HepG2 (cell line): ENCODE measurements around the gene DHTKD1. TPM values are rescaled to one million over a fixed set of nuclear protein-coding genes. Genes with fewer than 3 reads are reported as not detected.

Experiments used
- ATF3 ChIP-seq: sonication (generic); formaldehyde crosslinking; IDR thresholded peaks from 2 replicates; pipeline ENCODE4 v1.4.0; 2020; ENCODE audit warnings: missing genetic modification reagents
- HNRNPUL1 ChIP-seq: fragments of 200-400 bp; formaldehyde crosslinking; IDR thresholded peaks from 2 replicates; pipeline ENCODE4 v1.6.1; 2017; ENCODE audit warnings: low read depth, mild to moderate bottlenecking, low read length, moderate library complexity
- HOXA3 ChIP-seq: sonication (generic); formaldehyde crosslinking; IDR thresholded peaks from 2 replicates; pipeline ENCODE4 v1.5.0; 2020; ENCODE audit warnings: missing genetic modification reagents
- HOXA5 ChIP-seq: sonication (generic); formaldehyde crosslinking; IDR thresholded peaks from 2 replicates; pipeline ENCODE4 v1.4.0; 2020; ENCODE audit warnings: missing genetic modification reagents
- IKZF1 ChIP-seq: fragments of 450-650 bp; IDR thresholded peaks from 2 replicates; pipeline ENCODE4 v1.7.1; 2016
- MIER2 ChIP-seq: IDR thresholded peaks from 2 replicates; pipeline ENCODE4 v1.6.1; 2016; ENCODE audit warnings: missing biosample characterization, missing genetic modification reagents
- MYPOP ChIP-seq: sonication (generic); formaldehyde crosslinking; IDR thresholded peaks from 2 replicates; pipeline ENCODE4 v1.8.1; 2023; ENCODE audit warnings: mild to moderate bottlenecking, moderate library complexity, missing genetic modification reagents
- NFE2L2 ChIP-seq: fragments of 150-350 bp; IDR thresholded peaks from 2 replicates; pipeline ENCODE4 v1.6.1; 2014; ENCODE audit warnings: low read length
- STAG1 ChIP-seq: sonication (generic); formaldehyde crosslinking; IDR thresholded peaks from 2 replicates; pipeline ENCODE4 v1.4.0; 2020; ENCODE audit warnings: missing genetic modification reagents
- TRAFD1 ChIP-seq: sonication (generic); formaldehyde crosslinking; IDR thresholded peaks from 2 replicates; pipeline ENCODE4 v1.5.1; 2020; ENCODE audit warnings: missing genetic modification reagents, mild to moderate bottlenecking, borderline replicate concordance
- YEATS4 ChIP-seq: sonication (generic); formaldehyde crosslinking; IDR thresholded peaks from 2 replicates; pipeline ENCODE4 v1.4.0; 2020; ENCODE audit warnings: missing genetic modification reagents, borderline replicate concordance
- ZBTB20 ChIP-seq: sonication (generic); formaldehyde crosslinking; IDR thresholded peaks from 2 replicates; pipeline ENCODE4 v1.8.1; 2023; ENCODE audit warnings: missing genetic modification reagents, low read depth, mild to moderate bottlenecking, borderline replicate concordance
- ZBTB38 ChIP-seq: sonication (generic); formaldehyde crosslinking; IDR thresholded peaks from 2 replicates; pipeline ENCODE4 v1.5.1; 2020; ENCODE audit warnings: mild to moderate bottlenecking, missing genetic modification reagents
- ZMAT5 ChIP-seq: sonication (generic); formaldehyde crosslinking; IDR thresholded peaks from 2 replicates; pipeline ENCODE4 v1.5.0; 2020; ENCODE audit warnings: mild to moderate bottlenecking, low read depth, missing genetic modification reagents, borderline replicate concordance
- ZNF136 ChIP-seq: sonication (generic); formaldehyde crosslinking; IDR thresholded peaks from 2 replicates; pipeline ENCODE4 v1.8.1; 2022; ENCODE audit warnings: low read depth, mild to moderate bottlenecking, moderate library complexity, missing genetic modification reagents
- ZNF230 ChIP-seq: sonication (generic); formaldehyde crosslinking; IDR thresholded peaks from 2 replicates; pipeline ENCODE4 v1.4.0; 2020; ENCODE audit warnings: mild to moderate bottlenecking, missing genetic modification reagents
- ZNF282 ChIP-seq: fragments of 450-650 bp; IDR thresholded peaks from 2 replicates; pipeline ENCODE4 v1.6.1; 2018; ENCODE audit not compliant: partially characterized antibody
- ZNF496 ChIP-seq: sonication (generic); formaldehyde crosslinking; IDR thresholded peaks from 2 replicates; pipeline ENCODE4 v1.8.1; 2023; ENCODE audit warnings: mild to moderate bottlenecking, moderate library complexity, missing genetic modification reagents; ENCODE audit not compliant: insufficient replicate concordance
- ZNF512B ChIP-seq: sonication (generic); formaldehyde crosslinking; IDR thresholded peaks from 2 replicates; pipeline ENCODE4 v1.5.1; 2020; ENCODE audit warnings: missing genetic modification reagents, mild to moderate bottlenecking, borderline replicate concordance
- ZNF557 ChIP-seq: sonication (generic); formaldehyde crosslinking; IDR thresholded peaks from 2 replicates; pipeline ENCODE4 v1.4.0; 2020; ENCODE audit warnings: missing genetic modification reagents
- ZNF691 ChIP-seq: sonication (generic); formaldehyde crosslinking; IDR thresholded peaks from 2 replicates; pipeline ENCODE4 v1.4.0; 2020; ENCODE audit warnings: missing genetic modification reagents, low read depth, mild to moderate bottlenecking, borderline replicate concordance
- ZNF737 ChIP-seq: sonication (generic); formaldehyde crosslinking; IDR thresholded peaks from 2 replicates; pipeline ENCODE4 v1.5.0; 2020; ENCODE audit warnings: missing genetic modification reagents, mild to moderate bottlenecking, borderline replicate concordance
- polyA plus RNA-seq, 8 experiments: library from polyadenylated mRNA; depleted of rRNA in 3 of 8; stranded (reverse) in 7 of 8; unstranded in 1 of 8; fragments of >200 nt; fragmentation: Illumina TruSeq in 4 of 8; extraction: Trizol in 4 of 8; gene quantifications; 2 replicates each; pipeline versions ENCODE4 v1.2.1 to v1.2.3, GENCODE V29; 2011 to 2016; ENCODE audit warnings: low read depth in 4 of 8, missing spikeins in 1 of 8, mixed read lengths in 1 of 8; ENCODE audit not compliant: insufficient read depth in 1 of 8
- total RNA-seq, 5 experiments: library from RNA; depleted of rRNA; stranded (reverse); fragments of >200 nt; fragmentation: Illumina TruSeq; extraction: Trizol; gene quantifications; 2 replicates each; pipeline ENCODE4 v1.2.3, GENCODE V29; 2016; ENCODE audit warnings: low read depth in 1 of 5

Gene DHTKD1
- total and polyA plus RNA-seq, 2 of the 13 experiments (the other 11 are each of a cell fraction or from before 2014, with no cell fraction given) = 9.6 to 14.1 TPM

GRCh38 chr10:12129222-12130111, 60.7 kb downstream of the DHTKD1 start, which contains the start of gene SEC61A2 (continued):
- no peak for TF ChIP-seq ZNF691 (CRISPR knock-in tag)
- no peak for TF ChIP-seq MIER2 (CRISPR knock-in tag)
- no peak for TF ChIP-seq NFE2L2
- no peak for TF ChIP-seq ZNF737 (CRISPR knock-in tag)
- no peak for TF ChIP-seq ZNF557 (CRISPR knock-in tag)
- 0 out of 2 replicates have a peak, but pooled peaks have one; percentile 7 for TF ChIP-seq STAG1
- peak; percentile 9; the same call in 1 of the 2 replicates for TF ChIP-seq MYPOP (CRISPR knock-in tag)
- 0 out of 2 replicates have a peak, but pooled peaks have one; percentile 10 for TF ChIP-seq ATF3 (CRISPR knock-in tag)
- no peak for TF ChIP-seq ZNF282
- no peak for TF ChIP-seq IKZF1
- no peak for TF ChIP-seq ZNF512B (CRISPR knock-in tag)
- TF ChIP-seq HNRNPUL1 = no peak
- no peak for TF ChIP-seq ZNF136
- TF ChIP-seq ZNF496 (CRISPR knock-in tag) = no peak
- no peak for TF ChIP-seq ZNF230
- no peak for TF ChIP-seq TRAFD1 (CRISPR knock-in tag)
- TF ChIP-seq ZMAT5 = no peak
- TF ChIP-seq ZBTB20 (CRISPR knock-in tag) = 0 out of 2 replicates have a peak, but pooled peaks have one; percentile 24
- peak; percentile 37; the same call in 1 of the 2 replicates for TF ChIP-seq HOXA3
- TF ChIP-seq YEATS4 (CRISPR knock-in tag) = peak; percentile 89
- TF ChIP-seq HOXA5 (CRISPR knock-in tag) = 0 out of 2 replicates have a peak, but pooled peaks have one; percentile 52
- TF ChIP-seq ZBTB38 (CRISPR knock-in tag) = no peak
